Thymus (tissue), 11 donors: Measurements from ENCODE around the gene MPL. TPM values are rescaled to one million over a fixed set of nuclear protein-coding genes. Genes with fewer than 3 reads are reported as not detected.

Experiments
- DNase-seq, 9 donors: peaks; one replicate each; pipeline ENCODE4 v3.0.0-alpha.2; 2013; ENCODE audit warnings: low spot score in 9 of 9, low read depth in 6 of 9, missing footprints in 1 of 9
- H3K27ac ChIP-seq, 2 donors: one replicate each; pipeline ENCODE4 v1.5.1; 2013; ENCODE audit warnings: control low read depth in 1 of 2, low read depth in 1 of 2, low read length in 1 of 2, mild to moderate bottlenecking in 1 of 2, moderate library complexity in 1 of 2
- H3K27me3 ChIP-seq, 2 donors: one replicate each; pipeline ENCODE4 v1.5.1; 2013; ENCODE audit warnings: low read length in 1 of 2; ENCODE audit not compliant: control insufficient read depth in 2 of 2, insufficient read depth in 1 of 2
- H3K36me3 ChIP-seq, 2 donors: one replicate each; pipeline ENCODE4 v1.5.1; 2013; ENCODE audit warnings: low read length in 1 of 2, mild to moderate bottlenecking in 1 of 2, moderate library complexity in 1 of 2; ENCODE audit not compliant: control insufficient read depth in 2 of 2, insufficient read depth in 2 of 2
- H3K4me1 ChIP-seq, 2 donors: one replicate each; pipeline ENCODE4 v1.5.1; 2013; ENCODE audit warnings: low read length in 2 of 2; ENCODE audit not compliant: control insufficient read depth in 2 of 2, insufficient read depth in 2 of 2
- H3K4me3 ChIP-seq, 2 donors: one replicate each; pipeline ENCODE4 v1.5.1; 2013; ENCODE audit warnings: low read length in 2 of 2, control low read depth in 1 of 2, mild to moderate bottlenecking in 1 of 2
- H3K9me3 ChIP-seq, 2 donors: one replicate each; pipeline ENCODE4 v1.5.1; 2013; ENCODE audit warnings: low read length in 1 of 2, mild to moderate bottlenecking in 1 of 2; ENCODE audit not compliant: control insufficient read depth in 2 of 2, insufficient read depth in 1 of 2
- WGBS: extraction: QIAGEN DNeasy Blood & Tissue Kit; methylation state at CpG from one replicate; pipeline ENCODE4 v1.1.7; 2013; 5-methylcytosine and 5-hydroxymethylcytosine counted together
- polyA plus RNA-seq: library from polyadenylated mRNA; stranded (reverse); fragments of 200-250 nt; gene quantifications from one replicate; pipeline ENCODE4 v1.2.3, GENCODE V29; 2013
- total RNA-seq: library from RNA; stranded (reverse); fragments of 120-200 nt; gene quantifications from one replicate; pipeline ENCODE4 v1.2.4, GENCODE V29; 2013
- donor health status: healthy.

The MPL gene
- total and polyA plus RNA-seq, 2 donors: 0.02 to 0.05 TPM

DNA sequence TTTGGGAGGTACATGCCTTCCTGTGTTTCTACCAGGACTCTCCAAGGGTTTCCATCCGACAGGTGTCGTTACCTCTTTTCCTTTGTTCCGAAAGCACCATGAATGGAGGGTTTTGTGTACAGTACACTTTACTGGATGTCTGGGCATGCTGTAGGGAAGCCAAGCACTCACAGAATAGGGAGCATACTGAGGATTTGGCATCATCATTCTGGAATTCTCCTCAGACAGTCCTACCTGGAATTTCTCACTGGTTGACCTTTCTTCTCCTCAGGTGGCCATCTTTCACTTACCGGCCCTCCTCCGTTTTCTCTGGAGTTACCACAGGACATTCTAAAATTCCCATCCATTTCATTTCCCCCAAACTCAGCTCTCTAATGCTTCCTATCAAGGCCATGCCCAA lies 5.9 kb upstream of the MPL start:
- H3K4me3 ChIP-seq: no peak overlapping the region
- 97% methylated on average over 5 of the region's 5 CpGs for WGBS
- no peak overlapping the region for H3K27ac ChIP-seq
- peaks cover 0 to 8% of the 10 kb centered on the region in 2 donors for H3K9me3 ChIP-seq
- H3K36me3 ChIP-seq: no peaks in the 10 kb centered on the region
- peaks cover 0 to 8% of the 10 kb centered on the region in 2 donors for H3K4me1 ChIP-seq
- DNase-seq: no peak
- no peaks in the 10 kb centered on the region for H3K27me3 ChIP-seq

DNA sequence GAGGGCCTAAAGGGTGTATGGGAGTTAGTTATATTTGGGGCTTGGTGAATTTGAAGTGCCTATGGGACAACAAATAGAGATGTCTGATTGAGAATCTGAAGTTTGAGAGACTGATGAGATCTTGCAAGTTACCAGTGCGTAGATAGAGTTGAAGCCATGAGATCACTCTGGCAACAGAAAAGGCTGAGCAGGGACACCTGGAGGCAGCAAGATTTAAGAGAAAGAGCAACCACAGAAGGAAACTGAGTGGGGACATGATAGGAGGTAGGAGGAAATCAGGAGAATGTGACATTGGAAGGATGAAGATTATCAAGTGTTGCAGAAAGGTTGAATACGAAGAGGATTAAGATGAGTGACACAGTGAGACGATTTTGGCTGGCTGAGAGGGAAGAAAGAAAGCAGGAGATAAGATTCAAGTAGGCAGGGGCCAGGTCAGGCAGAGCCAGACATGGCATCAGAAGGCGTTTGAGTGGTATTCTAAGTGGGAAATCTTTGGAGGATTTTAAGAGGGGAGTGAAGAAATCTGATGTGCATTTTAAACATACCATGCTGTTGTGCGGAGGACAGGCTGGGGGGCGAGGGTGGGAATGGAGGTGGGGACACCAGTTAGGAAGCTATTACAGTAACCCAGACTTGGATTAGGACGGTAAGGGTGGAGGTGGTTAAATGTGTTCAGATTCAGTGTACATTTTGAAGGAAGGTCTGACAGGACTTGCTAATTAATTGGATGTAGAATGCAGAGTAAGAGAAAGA lies 3.0 kb upstream of the MPL start:
- no peaks in the 10 kb centered on the region for H3K36me3 ChIP-seq
- H3K27ac ChIP-seq: no peak overlapping the region
- H3K4me3 ChIP-seq: no peak overlapping the region
- peaks cover 0 to 8% of the 10 kb centered on the region in 2 donors for H3K4me1 ChIP-seq
- H3K27me3 ChIP-seq: no peaks in the 10 kb centered on the region
- WGBS: 80% methylated on average over 7 of the region's 7 CpGs
- DNase-seq: no peak
- no peaks in the 10 kb centered on the region for H3K9me3 ChIP-seq

DNA sequence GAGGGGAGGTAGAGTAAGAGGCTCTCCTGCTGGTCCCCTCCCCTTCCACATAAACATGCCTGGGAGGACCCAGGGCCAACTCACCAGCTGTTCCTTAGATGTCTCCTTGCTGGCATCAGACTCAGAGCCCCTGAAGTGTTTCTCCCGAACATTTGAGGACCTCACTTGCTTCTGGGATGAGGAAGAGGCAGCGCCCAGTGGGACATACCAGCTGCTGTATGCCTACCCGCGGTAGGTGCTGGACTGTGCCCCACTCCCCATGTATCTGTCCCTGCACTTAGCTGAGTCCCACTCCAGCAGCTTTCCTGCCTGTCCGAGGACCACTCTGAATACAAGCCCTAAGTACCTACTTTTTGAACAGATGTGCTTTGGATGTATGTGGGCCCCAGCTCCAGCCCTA lies 383 bp downstream of the MPL start:
- Histone ChIP-seq H3K4me3 (no peak overlapping the region), H3K27ac (no peak overlapping the region), H3K27me3 (no peaks in the 10 kb centered on the region), H3K36me3 (no peaks in the 10 kb centered on the region), H3K9me3 (no peaks in the 10 kb centered on the region), H3K4me1 (no peaks in the 10 kb centered on the region)
- DNase-seq: no peak
- WGBS: 70% methylated on average over 5 of the region's 5 CpGs

DNA sequence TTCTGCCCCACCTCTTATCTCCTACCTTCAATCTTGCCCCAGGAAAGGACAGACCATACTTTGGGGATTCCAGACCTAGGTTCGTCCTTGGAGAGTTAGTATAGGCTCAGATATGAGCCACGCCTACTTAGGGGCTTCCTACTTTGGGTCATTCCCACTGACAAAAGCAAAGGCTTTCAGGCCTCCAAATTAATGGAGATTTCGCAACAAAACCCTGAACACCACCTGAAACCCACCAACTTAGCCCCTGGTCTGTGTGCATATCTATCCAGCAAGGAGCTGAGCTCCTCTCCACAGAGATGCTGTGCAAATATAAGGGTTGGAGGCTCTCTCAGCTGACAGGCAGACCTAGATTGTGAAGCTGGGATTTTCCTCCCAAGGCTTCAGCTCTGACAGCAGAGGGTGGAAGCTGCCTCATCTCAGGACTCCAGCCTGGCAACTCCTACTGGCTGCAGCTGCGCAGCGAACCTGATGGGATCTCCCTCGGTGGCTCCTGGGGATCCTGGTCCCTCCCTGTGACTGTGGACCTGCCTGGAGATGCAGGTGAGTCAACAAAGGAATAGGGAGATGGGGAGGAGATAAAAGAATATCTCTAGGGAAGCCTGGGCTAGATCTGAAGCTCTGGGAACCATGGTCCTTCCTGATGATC lies 2.1 kb downstream of the MPL start:
- H3K27me3 ChIP-seq: no peaks in the 10 kb centered on the region
- DNase-seq: no peak
- H3K9me3 ChIP-seq: no peaks in the 10 kb centered on the region
- 96% methylated on average over 6 of the region's 6 CpGs for WGBS
- H3K4me1 ChIP-seq: no peaks in the 10 kb centered on the region
- no peaks in the 10 kb centered on the region for H3K36me3 ChIP-seq
- no peak overlapping the region for H3K4me3 ChIP-seq
- H3K27ac ChIP-seq: no peak overlapping the region

DNA sequence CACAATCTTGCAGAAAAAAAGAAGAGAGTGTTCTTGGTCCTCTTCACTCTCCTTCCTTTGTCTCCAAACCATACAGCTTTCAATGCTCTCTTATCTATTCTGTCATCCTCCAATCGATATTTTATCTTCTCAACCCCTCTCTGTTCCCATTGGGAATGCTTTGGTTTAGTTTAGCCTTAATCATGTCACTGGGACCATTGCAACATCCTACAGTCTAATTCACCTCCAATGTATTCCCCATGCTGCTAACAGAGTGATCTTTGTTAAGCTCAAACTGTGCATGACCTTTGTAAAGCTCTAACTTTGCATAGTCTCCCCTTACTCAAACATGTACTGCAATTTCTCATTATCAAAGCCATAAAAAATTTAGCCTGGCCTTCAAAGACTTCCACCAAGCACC lies 2.9 kb downstream of the MPL start:
- WGBS: 94% methylated on average over 1 of the region's 1 CpG
- Histone ChIP-seq H3K36me3 (no peaks in the 10 kb centered on the region), H3K27ac (no peak overlapping the region), H3K4me3 (no peak overlapping the region), H3K4me1 (no peaks in the 10 kb centered on the region), H3K9me3 (no peaks in the 10 kb centered on the region), H3K27me3 (no peaks in the 10 kb centered on the region)
- DNase-seq: no peak

DNA sequence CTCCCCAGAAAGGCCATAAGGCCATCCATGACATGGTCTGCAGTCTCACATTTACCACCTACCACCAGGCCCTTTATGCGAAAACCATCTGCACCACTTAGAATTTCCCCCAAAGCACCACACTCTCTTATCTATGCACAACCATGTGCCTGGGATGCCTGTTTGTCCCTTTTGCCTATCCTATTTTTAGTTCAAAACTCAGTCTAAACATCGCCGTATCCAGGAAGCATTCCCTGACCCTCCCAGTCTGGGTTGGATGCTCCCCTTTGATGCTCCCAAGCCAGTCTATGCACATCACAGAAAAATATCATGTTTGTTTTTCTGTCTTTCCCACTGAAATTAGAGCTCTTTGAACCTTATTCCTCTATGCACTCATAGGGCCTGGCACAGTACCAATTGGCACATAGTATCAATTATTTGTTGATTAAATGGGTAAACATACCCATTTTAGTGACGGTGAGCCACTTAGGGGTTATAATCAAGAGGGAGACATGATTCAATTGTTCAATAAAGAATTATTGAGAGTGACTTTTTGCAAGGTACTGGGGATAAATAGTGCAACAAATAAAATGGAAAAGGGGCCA lies 6.7 kb downstream of the MPL start:
- DNase-seq: no peak

DNA sequence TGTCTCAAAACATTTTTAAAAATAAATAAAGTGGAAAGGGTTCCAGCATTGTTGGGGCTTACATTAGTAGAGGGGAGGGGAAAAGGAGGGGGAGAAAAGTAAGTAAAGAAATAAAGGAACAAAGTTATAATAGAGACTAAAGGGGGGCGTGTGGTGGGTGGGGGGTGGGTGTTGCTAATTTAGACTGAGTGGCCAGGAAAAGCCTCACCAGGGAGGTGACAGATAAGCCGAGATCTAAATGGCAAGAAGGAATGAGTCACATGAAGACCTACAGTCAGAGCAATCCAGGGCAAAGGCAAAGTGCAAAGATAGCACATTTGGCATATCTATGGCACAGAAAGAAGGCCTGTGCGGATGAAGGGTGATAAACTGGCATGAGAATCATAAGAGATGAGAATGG lies 7.5 kb downstream of the MPL start:
- 92% methylated on average over 3 of the region's 3 CpGs for WGBS
- Histone ChIP-seq H3K4me3 (no peak overlapping the region), H3K9me3 (no peaks in the 10 kb centered on the region), H3K36me3 (no peaks in the 10 kb centered on the region), H3K27me3 (peaks cover 0 to 5% of the 10 kb centered on the region in 2 donors), H3K4me1 (no peaks in the 10 kb centered on the region), H3K27ac (no peak overlapping the region)
- DNase-seq: no peak

More for the DNA sequence above, 6.7 kb downstream of the MPL start:
- H3K4me1 ChIP-seq: no peaks in the 10 kb centered on the region
- H3K27ac ChIP-seq: no peak overlapping the region
- 95% methylated on average over 4 of the region's 4 CpGs for WGBS
- H3K27me3 ChIP-seq: peaks cover 0 to 5% of the 10 kb centered on the region in 2 donors
- no peaks in the 10 kb centered on the region for H3K36me3 ChIP-seq
- no peaks in the 10 kb centered on the region for H3K9me3 ChIP-seq
- no peak overlapping the region for H3K4me3 ChIP-seq

DNA sequence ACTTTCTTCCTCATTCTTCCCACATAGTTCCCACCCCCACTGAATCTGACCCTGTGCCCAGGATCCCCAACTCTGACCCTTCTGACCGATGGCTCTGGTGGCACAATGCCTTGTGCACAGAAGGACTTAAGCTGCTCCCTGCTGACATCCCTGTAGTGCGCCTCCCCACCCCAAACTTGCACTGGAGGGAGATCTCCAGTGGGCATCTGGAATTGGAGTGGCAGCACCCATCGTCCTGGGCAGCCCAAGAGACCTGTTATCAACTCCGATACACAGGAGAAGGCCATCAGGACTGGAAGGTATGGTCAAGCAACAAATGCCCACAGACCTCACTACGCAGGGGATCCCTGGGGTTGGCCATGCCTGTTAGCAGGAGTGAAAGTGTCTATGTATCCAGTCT lies 9.0 kb downstream of the MPL start:
- 96% methylated on average over 5 of the region's 5 CpGs for WGBS
- no peaks in the 10 kb centered on the region for H3K36me3 ChIP-seq
- no peak overlapping the region for H3K4me3 ChIP-seq
- DNase-seq: no peak
- H3K27ac ChIP-seq: no peak overlapping the region
- H3K27me3 ChIP-seq: peaks cover 0 to 5% of the 10 kb centered on the region in 2 donors
- no peaks in the 10 kb centered on the region for H3K9me3 ChIP-seq
- no peaks in the 10 kb centered on the region for H3K4me1 ChIP-seq

DNA sequence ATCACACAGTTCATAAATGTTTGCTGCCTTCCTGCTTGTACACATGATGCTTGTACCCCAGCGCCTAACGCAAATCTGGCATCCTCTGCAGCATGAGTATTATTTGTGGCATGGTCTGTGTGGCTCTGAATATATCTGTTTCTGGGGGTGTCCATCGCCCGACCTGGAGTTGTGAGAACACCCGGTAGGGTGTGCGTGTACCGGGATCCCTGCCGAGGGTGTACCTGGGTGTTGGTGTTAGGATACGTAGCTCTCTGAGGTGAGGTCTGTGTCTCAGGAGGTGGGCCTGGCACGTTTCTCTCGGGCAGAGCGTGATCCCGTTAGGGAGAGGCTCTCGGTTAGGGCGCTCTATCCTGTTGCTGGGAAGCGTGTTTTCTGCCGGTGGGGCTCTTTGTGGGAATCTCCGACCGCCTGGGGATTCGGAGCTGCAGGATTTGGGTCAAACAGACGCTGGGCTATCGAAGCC lies 10.8 kb downstream of the MPL start:
- DNase-seq: no peak
- Histone ChIP-seq H3K27me3 (peaks cover 0 to 5% of the 10 kb centered on the region in 2 donors), H3K9me3 (no peaks in the 10 kb centered on the region), H3K27ac (peak overlapping the region in 1 of 2 donors; percentile 19), H3K4me1 (peaks cover 0 to 10% of the 10 kb centered on the region in 2 donors), H3K36me3 (no peaks in the 10 kb centered on the region), H3K4me3 (peak overlapping the region in 1 of 2 donors; percentile 43)
- 88% methylated on average over 22 of the region's 22 CpGs for WGBS
